CD4-positive, alpha-beta T cell treated with Interleukin-6 for 4 hours (primary cell): ENCODE measurements around the gene MAPKAPK2.
"Not testable (repeated sequence)": the region's sequence is repeated elsewhere in the genome, so short reads cannot be mapped to it uniquely, and the experiment has no call there.

Source experiments
- DNase-seq: peaks from one replicate; pipeline ENCODE4 v3.0.0-alpha.2; 2020; ENCODE audit warnings: mixed read lengths

Gene MAPKAPK2

GRCh38 chr1:206684478-206685333 lies at the start of gene MAPKAPK2:
TSS of gene MAPKAPK2 (plus strand) at chr1:206684905. CDS start at chr1:206685230, 325 bp downstream.
- peak; percentile 85 for DNase-seq

DNA sequence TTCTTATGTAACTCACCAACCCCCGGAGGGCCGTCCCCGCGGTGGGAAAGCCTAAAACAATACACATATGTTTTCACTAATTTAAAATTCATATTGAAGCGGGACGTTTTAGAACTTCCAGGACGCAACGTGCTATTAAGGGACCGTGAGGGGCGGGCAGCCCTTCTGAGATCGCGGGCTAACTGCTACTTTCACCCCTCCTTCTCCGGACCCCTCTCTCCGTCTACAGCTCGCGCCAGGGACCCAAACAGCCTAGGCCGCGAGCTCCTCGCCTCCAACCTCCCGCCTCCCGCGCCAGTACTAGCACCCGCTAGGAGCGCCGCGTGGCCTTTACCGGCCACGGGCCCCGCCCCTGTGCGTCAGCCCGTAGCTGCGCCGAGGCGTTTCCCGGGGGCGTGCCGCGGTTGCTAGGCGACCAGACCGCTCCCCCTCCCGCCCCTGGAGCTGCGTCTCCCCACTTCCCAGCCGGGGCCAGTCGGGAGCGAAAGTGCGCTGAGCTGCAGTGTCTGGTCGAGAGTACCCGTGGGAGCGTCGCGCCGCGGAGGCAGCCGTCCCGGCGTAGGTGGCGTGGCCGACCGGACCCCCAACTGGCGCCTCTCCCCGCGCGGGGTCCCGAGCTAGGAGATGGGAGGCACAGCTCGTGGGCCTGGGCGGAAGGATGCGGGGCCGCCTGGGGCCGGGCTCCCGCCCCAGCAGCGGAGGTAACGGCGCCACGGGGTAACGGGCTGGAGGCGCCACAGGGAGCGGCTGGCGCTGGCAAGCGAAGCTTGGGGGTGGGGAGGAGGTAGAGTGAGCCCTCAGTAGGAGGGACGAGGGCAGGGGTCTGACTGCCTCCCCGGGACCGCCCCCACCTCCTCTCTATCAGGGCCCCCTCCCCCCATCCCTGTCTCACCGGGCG lies 49.4 kb upstream of the MAPKAPK2 start, which contains the start of gene DYRK3:
DYRK3 (plus strand) TSS at position 457 of the 898 bp plus-strand sequence; CDS start at position 625, 168 bp downstream.
- DNase-seq: peak; percentile 94

DNA sequence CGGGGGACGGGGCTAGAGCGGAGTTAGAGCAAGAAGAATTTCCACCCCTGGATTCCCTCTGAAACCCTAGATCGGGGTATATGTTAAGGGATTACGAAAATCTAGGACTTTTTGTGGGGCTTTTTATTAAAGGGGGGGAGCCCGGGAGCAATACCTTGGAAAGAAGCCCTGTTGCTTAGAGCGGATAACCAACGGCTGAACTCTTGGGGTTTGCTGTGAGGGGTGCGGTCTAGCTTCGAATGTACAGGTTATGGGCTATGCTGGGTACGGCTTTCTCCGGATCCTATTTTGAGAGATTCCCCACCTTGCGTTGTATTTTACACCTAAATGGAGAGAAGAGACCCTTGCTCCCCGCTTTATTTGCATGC lies 48.7 kb upstream of the MAPKAPK2 start:
- peak; percentile 3 for DNase-seq

DNA sequence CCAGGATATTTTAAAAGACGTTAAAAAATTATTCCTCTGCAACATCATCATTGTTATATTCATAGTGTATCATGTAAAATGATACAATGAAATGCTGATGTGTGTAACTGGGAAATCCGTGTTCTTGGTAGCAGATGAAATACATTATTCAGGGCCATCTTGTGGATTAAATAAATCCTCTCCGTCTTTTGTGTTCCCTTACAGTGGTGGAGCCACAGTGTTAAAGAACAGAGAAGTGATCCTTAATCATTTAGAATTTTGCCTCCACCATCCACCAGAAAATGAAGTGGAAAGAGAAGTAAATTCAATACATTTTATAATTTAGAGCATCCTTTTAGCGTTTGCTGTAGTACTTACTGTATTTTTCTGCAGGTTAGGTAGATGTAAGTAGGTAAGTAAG lies 48.0 kb upstream of the MAPKAPK2 start:
- DNase-seq: no peak

DNA sequence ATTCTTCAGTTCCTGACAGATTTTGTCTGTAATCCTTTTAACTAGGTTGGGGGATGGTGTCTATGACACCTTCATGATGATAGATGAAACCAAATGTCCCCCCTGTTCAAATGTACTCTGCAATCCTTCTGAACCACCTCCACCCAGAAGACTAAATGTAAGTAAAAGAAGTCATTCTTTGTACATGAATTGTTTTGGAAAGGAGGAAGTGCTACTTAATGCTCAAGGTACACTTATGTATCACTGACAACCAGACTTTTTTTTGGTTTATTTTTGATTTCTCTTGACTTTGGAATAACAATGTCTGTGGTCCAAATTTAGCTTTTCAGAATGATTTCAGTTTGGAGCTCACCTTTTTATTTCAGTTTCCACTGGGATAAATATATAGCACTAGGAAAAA lies 47.1 kb upstream of the MAPKAPK2 start:
- DNase-seq: no peak

DNA sequence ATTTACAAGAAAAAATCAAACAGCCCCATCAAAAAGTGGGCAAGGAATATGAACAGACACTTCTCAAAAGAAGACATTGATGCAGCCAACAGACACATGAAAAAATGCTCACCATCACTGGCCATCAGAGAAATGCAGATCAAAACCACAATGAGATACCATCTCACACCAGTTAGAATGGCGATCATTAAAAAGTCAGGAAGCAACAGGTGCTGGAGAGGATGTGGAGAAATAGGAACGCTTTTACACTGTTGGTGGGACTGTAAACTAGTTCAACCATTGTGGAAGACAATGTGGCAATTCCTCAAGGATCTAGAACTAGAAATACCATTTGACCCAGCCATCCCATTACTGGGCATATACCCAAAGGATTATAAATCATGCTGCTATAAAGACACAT lies 42.6 kb upstream of the MAPKAPK2 start:
- DNase-seq: not testable (repeated sequence)

DNA sequence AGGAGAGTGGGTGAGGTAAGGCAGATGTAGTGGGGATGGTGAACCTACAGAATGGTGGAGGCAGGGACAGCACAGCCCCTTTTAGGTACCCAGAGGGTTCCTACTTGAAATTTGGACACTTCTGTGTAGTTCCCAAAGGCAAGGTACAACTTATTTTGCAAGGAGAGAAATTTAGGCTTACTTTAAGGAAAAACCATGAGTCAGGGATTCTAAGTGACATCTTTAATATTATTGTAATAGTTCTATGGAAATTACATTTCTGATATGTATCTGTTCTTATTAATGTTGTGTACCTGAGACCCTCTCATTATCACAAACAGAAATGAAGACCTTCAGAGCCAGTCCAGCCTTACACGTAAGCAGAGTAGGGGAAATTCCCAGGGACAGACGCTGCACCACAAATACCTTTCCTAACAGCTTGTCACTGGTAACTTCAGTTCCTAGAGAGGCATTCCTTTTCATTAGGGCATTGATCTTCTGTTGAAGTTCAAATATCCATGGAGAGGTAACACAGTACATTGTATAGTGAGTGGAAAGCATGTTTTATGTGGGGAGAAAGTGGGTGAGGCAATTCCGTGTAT lies 41.5 kb upstream of the MAPKAPK2 start:
- DNase-seq: no peak

DNA sequence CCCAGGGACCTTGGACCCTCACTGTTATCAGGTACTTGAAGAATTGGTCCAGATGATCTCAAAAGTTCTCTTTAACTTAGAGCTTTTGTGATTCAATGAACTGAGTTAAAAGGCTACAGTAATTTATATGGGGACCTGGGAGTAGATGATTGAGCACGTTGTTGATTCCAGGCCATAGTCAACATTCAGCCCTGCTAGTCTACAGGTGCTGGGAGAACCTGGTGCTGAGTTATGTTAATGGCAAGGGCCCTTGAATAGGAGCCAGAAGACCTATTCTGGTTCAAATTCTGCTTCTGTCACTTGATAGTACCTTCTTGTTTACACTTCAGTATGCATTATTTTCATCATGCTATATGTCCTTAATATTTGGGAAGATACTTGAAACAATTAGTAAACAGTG lies 38.2 kb upstream of the MAPKAPK2 start:
- no peak for DNase-seq

DNA sequence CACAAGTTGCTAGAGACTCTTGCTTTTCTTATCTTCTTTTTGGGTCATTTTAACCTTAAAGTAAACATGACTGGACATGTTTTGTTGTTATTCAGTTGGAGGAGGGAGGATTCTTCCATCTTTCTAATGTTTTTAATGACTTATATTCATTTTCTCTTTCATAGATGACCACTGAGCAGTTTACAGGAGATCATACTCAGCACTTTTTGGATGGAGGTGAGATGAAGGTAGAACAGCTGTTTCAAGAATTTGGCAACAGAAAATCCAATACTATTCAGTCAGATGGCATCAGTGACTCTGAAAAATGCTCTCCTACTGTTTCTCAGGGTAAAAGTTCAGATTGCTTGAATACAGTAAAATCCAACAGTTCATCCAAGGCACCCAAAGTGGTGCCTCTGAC lies 37.5 kb upstream of the MAPKAPK2 start:
- DNase-seq: no peak

GRCh38 chr1:206649261-206649921 lies 35.3 kb upstream of the MAPKAPK2 start:
- no peak for DNase-seq

DNA sequence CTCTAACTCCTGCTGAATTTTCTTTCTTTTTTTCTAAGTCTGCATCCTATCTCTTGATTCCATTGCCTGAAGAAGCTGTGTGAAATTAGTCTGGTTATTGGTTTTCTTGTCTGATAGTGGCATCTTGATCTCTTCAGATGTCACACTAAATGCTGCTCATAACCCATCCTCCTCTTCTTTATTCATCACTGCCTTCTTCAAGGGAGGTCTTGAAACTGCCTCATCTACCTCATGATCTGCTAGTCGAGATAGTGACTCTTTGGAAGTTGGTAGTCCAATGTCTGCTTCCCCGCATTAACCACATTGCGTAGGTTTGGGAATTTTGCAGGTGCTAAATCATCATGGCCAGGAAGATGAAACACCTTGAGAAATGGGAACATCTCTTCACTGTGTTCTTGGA lies 33.7 kb upstream of the MAPKAPK2 start:
- no peak for DNase-seq

DNA sequence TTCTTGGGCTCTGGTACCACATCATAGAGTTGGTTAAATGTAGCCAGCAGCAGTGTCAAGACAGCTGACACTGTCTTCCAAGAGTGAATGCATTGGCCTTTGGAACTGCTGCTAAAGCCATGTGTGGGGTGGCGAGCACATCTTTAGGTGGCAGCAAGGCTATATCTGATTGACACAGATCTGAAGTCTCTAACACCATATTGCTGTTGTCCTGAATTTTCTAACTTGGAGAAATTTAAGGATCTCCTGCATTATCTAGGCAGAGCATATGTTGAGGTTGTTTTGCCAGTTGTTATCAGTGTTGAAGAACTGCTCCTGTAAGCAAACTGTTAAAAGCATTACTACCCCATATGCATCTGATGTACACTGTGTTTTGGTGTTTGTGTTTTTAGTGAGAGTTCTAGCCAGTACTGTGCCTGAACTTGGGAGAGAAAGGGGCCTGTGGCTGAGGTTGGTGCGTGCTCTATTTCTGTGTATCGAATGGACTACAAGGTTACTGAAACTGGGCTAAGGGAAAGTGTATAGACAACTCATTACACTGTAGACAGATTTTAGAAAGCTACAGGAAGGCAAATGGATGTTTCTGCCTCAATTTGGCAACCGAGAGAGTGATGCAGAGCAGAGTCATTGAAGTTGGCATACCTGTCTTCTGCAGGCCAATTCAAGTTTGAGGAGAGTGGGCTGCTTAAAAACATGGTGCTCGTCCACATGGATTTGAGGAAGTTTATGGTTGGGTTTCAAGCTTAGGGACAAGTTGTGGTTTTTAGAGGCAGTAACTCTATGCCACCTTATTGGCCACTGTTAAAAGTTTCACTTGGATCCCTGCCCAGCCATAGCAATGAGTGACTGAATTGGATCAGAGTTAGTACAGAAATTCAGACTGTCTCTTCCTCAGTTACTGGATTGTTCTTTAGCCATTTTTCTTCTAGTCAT lies 32.5 kb upstream of the MAPKAPK2 start:
- no peak for DNase-seq

GRCh38 chr1:206653715-206654459 lies 30.8 kb upstream of the MAPKAPK2 start:
- no peak for DNase-seq

DNA sequence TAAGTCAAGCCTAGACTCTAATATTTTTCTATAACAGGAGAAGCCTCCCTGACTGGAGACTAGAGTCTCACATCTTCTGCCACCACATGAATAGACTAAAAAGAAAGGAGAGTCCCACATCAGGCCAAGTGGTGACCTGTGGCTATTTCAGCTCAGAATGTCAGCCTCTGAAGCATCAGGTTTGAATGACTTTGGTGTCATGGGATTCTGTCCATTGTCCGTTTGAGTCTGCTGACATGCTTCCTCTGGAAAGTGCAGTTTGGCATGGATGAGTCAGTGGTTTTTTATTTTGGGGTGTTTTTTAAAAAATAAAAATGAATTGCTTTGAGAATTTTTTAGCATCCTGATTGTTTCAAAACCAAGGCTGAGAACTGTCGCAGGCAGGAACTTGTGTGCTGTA lies 29.9 kb upstream of the MAPKAPK2 start:
- DNase-seq: no peak

DNA sequence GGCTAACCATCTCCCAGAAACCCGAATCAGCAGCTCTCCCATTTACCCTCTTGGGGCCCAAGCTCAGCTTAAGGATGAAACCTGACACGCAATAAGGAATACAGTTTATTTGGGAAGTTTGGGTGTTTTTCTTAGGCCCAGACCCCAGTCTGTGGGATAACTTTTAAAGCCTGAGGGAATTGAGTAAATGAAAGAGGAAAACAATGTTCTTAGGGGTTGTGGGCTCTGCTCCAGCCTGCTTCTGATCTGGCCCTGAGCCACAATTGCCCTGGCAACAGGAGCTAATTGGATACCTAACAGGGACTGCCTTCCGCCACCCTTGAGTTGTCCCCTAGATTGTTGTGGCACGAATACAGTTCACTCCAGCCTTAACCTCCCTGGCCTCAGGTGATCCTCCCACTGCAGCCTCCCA lies 29.2 kb upstream of the MAPKAPK2 start:
- DNase-seq: no peak

- DNase-seq: no peak
Observed at GRCh38 chr1:206656936-206657335, 27.8 kb upstream of the MAPKAPK2 start.

DNA sequence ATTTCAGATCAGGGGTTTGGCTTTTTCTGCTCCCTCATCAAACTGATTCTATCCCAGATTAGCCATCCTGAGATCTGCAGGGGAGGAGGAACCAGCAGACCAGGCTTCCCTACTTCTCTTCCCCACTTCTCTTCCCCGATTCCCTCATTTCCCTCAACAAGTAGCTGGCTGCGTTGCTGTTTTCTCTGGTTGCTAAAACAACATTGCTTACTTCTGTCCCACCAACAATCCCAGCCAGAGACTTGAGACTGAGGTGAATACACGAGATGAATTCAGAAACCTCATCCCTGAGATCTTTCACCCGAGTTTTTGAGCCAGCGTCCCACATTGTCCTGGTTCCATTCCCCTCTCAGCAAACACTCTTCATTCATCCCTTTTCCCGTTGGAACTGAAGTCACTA lies 27.0 kb upstream of the MAPKAPK2 start:
- no peak for DNase-seq

GRCh38 chr1:206658264-206658980 lies 26.3 kb upstream of the MAPKAPK2 start:
- DNase-seq: peak; percentile 59

GRCh38 chr1:206658981-206659273 lies 25.8 kb upstream of the MAPKAPK2 start:
- no peak for DNase-seq

DNA sequence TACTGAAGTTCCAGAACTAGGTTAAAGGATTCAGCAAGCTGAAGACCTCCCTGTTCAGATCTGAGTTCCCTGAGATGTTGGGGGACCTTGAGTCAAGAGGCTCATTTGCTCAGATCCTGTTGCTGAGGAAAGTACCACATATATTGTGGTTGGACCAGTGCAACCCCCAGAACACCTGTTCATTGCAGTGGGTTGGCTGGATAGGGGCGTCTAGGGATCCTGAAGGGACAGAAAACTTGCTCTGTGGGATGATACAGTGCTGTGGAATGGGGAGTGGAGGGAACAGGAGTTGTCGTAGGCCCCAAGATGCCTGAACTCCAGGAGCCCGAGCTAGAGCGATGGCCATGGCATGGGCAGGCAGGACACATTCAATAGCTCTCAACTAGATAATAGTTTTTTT lies 24.6 kb upstream of the MAPKAPK2 start:
- DNase-seq: no peak
